Eye (tissue), 1 donor: Measurements from ENCODE around the gene DBP.
"Not testable (repeated sequence)": the region's sequence is repeated elsewhere in the genome, so short reads cannot be mapped to it uniquely, and the experiment has no call there.

ENCODE experiments used
- DNase-seq: peaks from one replicate; pipeline ENCODE4 v3.0.0-alpha.2; 2015

DBP gene

GRCh38 chr19:48664476-48664875 lies 27.3 kb upstream of the DBP start:
- DNase-seq: no peak

DNA sequence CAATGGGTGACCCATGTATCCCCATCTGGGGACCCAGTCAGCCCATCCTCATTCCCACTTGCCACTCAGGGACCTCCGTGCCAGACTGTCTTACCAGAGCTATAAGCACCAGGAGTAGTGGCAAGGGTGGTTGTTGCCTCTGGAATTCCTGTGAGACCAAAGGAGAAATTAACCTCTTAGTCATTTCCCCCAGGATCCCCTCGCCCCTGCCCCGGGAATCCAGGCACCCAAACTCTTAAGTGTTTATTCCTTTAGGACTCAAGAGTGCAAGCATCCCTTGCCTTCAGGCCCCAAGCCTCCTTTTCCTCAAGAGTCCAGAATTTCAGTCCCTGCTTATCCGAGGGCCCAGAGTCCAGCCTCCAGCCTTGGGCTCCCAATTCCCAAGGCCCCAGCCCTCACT lies 26.5 kb upstream of the DBP start:
- no peak for DNase-seq

GRCh38 chr19:48661711-48662090 lies 24.5 kb upstream of the DBP start:
- DNase-seq: no peak

DNA sequence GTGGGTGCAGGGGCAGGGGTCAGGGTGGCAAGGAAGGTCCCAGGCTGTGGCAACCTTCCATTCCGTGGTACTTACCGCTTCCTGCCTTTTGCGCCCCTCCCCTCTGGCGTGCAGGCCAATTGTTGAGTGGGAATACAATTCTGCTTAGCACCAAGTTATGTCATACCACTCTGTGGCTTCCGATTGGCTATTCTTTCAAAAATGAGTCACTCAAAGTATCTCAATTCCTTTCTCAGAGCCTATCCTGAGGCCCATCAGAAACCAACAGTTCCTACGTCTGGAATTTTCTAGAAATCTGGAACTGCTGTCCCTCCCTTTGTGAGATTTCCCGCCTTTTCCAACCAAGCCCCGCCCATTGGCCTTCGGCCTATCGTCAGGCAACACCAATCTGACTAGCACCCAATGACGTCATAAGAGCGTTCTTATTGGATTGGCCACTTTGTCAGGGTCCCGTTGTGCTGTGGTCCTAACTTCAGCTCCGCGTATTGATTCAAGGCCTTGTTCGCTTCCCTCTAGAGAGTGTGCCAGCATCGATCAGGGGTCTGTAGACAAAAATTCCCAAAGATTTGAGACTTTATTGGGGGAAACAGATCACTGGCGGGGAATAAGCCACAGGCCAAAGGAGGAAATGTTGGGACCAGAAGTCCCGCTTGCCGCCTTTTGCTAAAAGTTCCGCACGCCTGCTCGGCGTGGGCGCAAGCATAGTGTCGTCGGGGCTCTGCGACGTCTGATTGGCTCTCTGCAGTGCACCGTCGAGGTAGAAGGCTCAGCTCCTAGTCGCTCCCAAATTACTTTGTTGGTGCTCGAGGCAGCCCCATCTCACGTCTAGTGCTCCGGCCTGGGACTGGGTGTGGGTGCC lies 23.9 kb upstream of the DBP start:
- DNase-seq: peak; percentile 82

DNA sequence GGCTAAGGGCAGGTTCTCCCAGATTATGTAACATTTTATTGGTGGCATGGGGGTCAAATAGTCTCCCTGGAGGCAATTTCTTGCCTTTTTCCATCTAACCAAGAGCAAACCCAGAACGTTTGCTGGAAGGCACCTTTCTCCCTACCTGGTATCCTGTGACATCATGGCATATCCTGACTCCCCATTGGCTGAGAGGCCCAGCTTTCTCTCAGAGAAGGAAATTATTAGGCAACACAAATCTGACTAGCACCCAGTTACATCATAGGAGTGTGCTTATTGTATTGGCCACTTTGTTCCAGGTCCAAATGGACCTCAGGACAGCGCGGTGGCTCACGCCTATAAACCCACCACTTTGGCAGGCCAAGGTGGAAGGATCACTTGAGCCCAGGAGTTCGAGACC lies 22.6 kb upstream of the DBP start:
- no peak for DNase-seq

GRCh38 chr19:48658483-48658882 lies 21.3 kb upstream of the DBP start:
- DNase-seq: no peak

DNA sequence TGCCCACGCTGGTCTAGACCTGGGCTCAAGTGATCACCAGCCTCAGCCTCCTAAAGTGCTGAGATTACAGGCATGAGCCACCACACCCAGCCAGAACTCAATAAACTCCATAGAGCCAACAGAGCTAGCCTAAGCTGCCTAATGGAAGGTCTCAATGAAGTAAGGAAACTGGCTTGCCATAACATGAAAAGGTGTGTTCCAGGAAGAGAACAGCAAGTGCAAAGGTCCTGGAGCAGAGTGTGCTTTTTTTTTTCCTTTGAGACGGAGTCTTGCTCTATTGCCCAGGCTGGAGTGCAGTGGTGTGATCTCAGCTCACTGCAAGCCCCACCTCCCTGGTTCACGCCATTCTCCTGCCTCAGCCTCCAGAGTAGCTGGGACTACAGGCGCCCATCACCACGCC lies 20.6 kb upstream of the DBP start:
- not testable (repeated sequence) for DNase-seq

DNA sequence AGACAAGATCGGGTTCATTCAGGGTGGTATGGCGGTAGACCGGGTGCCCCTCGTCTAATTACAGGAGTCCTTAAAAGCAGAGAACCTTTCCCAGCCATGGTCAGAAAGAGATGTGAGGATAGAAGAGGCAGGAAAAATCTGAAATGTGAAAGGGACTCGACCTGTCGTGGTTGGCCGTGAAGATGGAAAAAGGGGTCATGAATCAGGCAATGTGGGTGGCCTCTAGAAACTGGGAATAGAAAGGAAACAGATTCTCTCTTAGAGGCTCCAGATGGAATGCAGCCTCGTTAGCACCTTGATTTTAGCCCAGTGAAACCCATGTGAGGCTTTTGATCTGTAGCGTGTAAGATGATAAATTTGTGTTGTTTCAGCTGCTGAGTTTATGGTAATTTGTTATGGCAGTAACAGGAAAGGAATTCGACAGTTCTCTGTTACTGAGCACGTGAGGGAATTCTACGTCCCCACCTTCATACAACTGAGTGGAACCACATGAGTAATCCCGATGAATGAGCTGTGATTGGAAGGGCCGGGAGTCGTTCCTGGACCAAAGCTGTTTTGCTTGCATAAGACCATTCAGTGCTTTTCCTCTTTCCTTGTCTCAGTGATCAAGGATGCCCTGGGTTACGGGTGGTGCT lies 19.8 kb upstream of the DBP start:
- DNase-seq: peak; percentile 75

DNA sequence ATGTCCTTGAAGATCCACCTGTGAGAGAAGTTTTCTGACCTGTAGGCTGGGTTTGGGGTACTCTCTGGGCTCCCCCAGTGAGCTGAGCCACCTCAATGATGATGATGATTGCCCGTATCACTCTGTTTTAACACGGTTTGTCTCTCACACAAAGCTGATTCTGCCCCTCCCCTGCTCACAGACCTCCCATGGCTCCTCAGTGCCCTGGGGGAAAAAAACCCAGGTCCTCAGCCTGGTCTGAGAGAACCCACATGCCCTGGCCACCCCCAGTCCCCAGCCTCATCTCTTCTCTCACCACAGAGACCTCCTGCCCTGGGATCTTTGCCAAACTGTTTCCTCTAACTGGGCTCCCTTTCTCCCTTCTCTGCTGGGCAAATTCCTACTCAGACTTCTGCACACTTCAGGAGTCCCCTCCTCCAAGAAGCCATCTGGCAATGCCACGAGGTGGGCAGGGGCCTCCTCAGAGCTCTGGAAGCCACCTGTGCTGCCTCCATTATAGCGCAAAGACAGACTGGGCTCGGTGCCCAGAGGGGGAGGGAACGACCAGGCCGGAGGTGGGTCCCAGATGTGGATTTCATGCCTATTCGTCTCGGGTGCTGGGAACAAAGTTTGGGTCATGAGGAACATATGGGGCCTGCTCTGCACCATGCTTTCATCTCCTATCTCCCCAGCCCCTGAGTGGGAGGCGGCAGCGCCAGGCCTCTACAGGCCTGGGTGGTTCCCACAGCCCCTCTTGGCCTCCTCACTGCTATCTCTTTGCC lies 17.3 kb upstream of the DBP start:
- DNase-seq: peak; percentile 66

GRCh38 chr19:48651683-48652048 lies 14.5 kb upstream of the DBP start:
- DNase-seq: no peak

DNA sequence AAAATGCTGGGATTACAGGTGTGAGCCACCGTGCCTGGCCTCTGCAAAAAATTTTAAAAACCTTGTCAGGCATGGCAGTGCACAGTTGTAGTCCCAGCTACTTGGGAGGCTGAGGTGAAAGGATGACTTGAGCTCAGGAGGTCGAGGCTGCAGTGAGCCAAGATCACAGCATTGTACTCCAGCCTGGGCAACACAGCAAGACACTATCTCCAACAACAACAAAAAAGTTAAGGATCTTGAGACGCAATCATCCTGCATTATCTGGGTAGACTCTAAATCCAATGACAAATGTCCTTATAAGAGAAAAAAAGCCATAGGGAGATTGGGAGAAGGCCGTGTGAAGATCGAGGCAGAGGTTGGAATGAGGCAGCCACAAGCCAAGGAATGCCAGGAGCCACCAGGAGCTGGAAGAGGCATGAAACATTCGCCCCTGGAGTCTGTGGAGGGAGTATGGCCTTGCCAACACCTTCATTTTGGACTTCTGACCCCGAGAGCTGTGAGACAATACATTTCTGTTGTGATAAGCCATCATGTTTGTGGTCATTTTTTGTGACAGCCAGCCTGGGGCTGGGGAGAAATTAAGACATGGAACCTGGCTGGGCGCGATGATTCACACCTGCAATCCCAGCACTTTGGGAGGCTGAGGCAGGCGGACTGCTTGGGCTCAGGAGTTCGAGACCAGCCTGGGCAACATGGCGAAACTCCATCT lies 13.9 kb upstream of the DBP start:
- no peak for DNase-seq

DNA sequence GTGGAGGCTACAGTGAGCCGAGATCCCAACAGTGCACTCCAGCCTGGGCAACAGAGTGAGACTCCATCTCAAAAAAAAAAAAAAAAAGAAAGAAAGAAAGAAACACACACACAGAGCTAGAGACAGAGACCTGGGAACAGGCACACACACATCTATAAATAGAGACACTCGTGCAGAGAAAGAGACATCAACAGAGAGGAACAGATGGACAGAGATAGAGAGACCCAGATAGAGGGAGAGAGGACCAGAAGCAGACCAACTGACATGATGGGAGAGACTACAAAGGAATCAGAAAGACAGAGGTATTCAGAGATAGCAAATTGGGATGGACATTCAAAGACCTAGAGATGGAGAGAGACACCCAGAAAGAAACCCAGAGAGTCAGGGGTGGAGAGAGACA lies 11.0 kb upstream of the DBP start:
- DNase-seq: no peak

DNA sequence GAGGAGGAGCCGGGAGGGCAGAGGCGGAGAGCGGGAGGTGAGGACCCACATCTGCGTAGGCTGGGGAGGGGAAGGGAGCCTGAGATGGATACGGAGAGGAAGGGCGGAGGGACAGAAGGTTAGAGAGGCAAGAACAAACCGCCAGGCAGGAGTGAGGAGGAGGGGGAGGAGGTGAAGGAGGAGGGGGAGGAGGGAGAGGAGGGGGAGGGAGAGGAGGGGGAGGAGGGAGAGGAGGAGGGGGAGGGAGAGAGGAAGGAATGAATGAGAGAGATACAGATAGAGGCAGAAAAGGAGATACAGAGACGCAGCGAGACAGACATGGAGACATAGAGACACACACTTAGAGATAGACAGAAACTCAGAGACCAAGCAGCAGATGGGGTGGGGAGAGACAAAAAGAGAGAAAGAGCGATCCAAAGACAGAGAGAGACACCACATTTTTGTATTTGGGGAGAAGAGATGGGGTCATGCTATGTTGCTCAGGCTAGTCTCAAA lies 9.6 kb upstream of the DBP start:
- DNase-seq: no peak

DNA sequence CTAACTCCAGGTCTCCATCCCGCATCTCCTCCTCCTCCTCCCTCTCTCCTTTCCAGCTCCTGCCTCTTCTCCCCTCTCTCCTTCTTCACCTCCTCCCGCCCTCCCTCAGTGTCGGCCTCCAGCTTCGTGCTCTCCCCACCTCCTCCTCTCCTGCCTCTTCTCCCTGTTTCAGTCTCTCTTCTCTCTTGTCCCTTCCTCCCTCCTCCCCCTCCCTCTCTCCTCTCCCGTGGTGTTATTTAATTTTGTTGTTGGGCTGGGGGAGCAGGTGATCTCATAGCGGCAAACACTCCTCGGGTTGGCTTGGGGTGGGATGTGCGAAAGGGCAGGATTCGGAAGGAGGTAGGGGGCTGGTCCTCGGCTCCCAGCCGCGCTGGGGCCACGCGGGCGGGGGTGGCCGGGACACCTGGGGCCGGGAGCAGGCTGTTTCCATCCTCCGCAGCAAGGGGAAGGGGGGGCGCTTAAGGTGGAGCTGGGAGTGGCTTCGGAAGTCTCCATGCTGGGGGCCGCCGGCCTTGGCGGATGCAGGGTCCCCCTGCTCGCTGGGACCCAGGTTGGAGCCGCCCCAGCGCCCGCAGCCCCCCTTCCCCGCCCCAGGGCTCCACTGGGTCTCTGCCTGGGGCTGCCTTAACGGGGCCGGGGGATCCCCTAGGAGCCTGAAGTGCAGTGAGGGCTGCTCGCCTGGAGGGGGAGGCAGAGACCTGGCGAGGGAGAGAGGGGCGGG lies 9.0 kb upstream of the DBP start, which contains the start of gene CA11:
CA11 (minus strand) TSS at position 187 of the 721 bp plus-strand sequence. CDS start 555 bp downstream, outside the sequence.
- DNase-seq: peak; percentile 98

GRCh38 chr19:48645620-48646000 lies 8.4 kb upstream of the DBP start:
- DNase-seq: no peak

GRCh38 chr19:48644839-48645619 lies 7.8 kb upstream of the DBP start:
- peak; percentile 93 for DNase-seq

DNA sequence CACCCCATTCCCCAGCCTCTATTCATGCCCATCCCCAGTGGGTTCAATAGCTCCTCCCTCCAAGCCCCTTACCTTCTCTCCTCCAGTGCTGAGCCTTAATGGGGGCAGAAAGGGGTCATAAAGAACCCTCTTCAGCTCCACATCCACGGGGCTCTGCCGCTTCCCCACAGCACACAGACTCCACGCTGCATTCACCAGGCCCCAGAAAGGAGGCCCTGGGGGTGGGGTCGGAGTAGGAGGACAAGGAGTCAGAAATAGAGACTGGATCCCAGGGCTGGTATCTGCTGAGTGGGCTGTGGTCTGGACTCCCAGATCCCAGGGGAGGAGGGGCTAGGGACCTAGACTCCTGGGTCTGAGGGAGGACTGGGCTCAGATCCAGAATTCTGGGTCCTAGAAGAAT lies 7.2 kb upstream of the DBP start:
- no peak for DNase-seq

GRCh38 chr19:48642862-48643261 lies 5.7 kb upstream of the DBP start:
- DNase-seq: no peak

GRCh38 chr19:48641850-48642249 lies 4.7 kb upstream of the DBP start:
- no peak for DNase-seq

GRCh38 chr19:48639483-48640375 lies 2.5 kb upstream of the DBP start:
- DNase-seq: no peak
